ENCODE results near the gene NECTIN3.

GRCh38 chr3:111236836-111237713, 165.5 kb downstream of the NECTIN3 start:
- TF ChIP-seq, protein P1, sequence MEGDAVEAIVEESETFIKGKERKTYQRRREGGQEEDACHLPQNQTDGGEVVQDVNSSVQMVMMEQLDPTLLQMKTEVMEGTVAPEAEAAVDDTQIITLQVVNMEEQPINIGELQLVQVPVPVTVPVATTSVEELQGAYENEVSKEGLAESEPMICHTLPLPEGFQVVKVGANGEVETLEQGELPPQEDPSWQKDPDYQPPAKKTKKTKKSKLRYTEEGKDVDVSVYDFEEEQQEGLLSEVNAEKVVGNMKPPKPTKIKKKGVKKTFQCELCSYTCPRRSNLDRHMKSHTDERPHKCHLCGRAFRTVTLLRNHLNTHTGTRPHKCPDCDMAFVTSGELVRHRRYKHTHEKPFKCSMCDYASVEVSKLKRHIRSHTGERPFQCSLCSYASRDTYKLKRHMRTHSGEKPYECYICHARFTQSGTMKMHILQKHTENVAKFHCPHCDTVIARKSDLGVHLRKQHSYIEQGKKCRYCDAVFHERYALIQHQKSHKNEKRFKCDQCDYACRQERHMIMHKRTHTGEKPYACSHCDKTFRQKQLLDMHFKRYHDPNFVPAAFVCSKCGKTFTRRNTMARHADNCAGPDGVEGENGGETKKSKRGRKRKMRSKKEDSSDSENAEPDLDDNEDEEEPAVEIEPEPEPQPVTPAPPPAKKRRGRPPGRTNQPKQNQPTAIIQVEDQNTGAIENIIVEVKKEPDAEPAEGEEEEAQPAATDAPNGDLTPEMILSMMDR (IDR thresholded peaks at IDR 0.05 in 4 of 5, conservative IDR thresholded peaks at IDR 0.05 in 1 of 5) = no peak
- no peak for TF ChIP-seq POLR2A (IDR thresholded peaks at IDR 0.05)

All from gastrocnemius medialis (tissue), 4 donors.